ENCODE data around the gene ZNF530.

ZNF530 gene

DNA sequence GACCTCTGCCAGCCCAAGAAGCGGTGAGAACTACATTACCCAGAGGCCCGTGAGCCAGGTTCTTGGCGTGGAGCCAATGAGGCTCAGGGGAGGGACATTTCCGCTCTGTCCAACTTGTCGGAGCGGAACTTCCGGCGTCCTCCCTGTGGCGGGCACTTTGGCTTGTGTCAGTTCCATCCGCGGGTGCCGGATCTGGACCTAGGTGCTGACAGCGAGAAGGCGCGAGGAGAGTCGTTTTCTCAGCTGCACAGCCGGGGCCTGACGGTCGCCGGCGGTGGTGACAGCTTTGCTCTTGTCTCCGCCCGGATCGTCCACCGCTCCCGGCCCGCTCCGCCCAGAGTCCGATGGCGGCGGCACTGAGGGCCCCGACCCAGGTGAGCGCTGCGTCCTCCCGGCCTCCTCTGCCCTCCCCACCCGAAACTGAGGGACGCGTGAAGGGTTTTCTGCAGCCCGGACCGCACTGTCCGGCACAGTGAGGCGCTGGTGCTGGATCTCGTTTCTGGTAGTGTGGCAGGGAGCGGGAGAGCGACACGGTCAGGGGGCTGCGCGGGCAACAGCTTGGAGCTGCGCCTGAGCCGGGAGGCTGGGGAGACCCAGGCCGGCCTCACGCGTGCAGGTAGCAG is at the start of gene ZNF530:
TSS of gene ZNF530 (plus strand) at position 125 of the 623 bp plus-strand sequence. CDS start 4,461 bp downstream, outside the sequence.
- TF ChIP-seq, protein P1, sequence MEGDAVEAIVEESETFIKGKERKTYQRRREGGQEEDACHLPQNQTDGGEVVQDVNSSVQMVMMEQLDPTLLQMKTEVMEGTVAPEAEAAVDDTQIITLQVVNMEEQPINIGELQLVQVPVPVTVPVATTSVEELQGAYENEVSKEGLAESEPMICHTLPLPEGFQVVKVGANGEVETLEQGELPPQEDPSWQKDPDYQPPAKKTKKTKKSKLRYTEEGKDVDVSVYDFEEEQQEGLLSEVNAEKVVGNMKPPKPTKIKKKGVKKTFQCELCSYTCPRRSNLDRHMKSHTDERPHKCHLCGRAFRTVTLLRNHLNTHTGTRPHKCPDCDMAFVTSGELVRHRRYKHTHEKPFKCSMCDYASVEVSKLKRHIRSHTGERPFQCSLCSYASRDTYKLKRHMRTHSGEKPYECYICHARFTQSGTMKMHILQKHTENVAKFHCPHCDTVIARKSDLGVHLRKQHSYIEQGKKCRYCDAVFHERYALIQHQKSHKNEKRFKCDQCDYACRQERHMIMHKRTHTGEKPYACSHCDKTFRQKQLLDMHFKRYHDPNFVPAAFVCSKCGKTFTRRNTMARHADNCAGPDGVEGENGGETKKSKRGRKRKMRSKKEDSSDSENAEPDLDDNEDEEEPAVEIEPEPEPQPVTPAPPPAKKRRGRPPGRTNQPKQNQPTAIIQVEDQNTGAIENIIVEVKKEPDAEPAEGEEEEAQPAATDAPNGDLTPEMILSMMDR (IDR thresholded peaks at IDR 0.05): no peak
- TF ChIP-seq ZFX (IDR thresholded peaks at IDR 0.05; ENCODE audit: borderline replicate concordance): no peak
- peak within 1 kb of the TSS; percentile 60 for H3K27ac ChIP-seq

DNA sequence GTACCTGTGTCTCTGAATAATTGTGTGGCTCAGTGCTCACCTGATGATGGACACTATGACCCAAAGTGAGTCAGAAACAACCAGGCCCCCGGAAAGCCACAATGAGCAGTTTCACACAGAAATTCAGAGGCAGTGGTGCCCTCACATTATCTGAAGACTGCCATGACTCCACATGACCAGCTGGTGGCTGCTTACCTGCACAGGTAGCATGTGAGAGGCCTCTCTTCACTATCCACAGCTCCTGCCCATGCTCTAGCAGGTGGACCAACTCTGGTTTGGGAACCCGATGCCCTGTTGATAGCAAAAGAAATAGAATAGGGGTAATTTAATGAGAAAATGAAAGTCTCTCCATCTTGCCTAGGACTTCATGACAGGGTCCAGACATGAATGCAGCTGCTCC is 47.3 kb upstream of the ZNF530 start:
- TF ChIP-seq, protein P1 (IDR thresholded peaks at IDR 0.05): no peak
- TF ChIP-seq ZFX (IDR thresholded peaks at IDR 0.05; ENCODE audit: borderline replicate concordance): no peak

DNA sequence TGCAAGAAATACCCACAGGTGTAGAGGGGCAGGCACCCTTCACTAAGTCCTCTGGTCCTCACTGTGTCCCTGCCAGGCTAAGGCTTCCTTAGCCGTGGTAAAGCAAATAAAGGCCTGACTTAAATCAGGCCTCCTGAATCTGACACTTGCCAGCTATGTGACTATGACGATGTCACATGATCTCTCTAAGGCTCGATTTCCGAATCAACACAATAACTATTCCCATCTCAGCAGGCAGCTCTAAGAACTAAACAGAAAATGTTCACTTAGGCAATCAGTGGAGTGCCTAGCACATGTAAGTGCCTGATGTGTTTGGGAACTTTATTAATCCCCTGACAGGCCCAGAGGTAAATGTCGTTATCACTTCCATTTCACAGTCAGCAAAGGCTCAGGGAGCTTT is 42.0 kb upstream of the ZNF530 start:
- TF ChIP-seq ZFX (IDR thresholded peaks at IDR 0.05; ENCODE audit: borderline replicate concordance): no peak
- TF ChIP-seq, protein P1 (IDR thresholded peaks at IDR 0.05): no peak
- no peak overlapping the region for H3K27ac ChIP-seq

More for the DNA sequence above, 47.3 kb upstream of the ZNF530 start:
- H3K27ac ChIP-seq: no peak overlapping the region

DNA sequence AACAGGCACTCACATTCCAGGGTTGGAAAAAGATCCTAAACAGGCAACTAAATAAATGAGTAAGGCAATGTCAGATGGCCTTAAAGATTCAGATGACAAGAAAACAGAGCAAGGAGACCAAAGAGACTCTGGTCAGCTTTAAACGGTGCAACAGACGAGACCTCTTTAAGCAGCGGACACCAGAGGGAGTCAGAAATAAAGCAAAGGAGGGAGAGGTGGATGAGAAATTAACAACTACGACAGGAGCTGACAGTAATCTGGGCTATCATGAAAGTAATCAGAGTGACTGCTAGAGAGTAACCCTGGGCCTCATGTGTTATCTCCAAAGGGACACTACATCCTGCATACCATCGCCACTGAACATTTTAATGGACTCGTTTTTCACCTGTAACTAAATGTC is 41.2 kb upstream of the ZNF530 start:
- H3K27ac ChIP-seq: no peak overlapping the region
- TF ChIP-seq ZFX (IDR thresholded peaks at IDR 0.05; ENCODE audit: borderline replicate concordance): no peak
- TF ChIP-seq, protein P1 (IDR thresholded peaks at IDR 0.05): no peak

DNA sequence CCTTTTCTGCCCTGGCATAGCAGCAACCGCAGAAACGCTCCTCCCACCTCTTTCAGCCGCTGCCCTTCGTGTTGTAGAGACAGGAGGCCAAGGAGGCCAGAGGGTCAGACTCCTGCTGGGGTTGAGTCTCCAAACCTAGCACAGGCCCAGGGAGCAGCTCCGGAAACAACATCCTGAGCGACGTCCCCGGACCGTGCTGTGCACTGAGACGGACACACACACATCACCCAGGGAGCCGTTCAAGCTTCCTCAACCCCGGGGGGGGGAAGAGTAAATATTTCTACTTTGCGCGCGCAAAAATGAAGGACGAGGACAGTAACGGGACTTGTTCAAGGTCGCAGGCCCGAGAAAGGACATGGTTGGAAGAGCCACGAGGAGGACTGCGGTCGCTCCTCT is 40.7 kb upstream of the ZNF530 start:
- TF ChIP-seq, protein P1 (IDR thresholded peaks at IDR 0.05): no peak
- no peak for TF ChIP-seq ZFX (IDR thresholded peaks at IDR 0.05; ENCODE audit: borderline replicate concordance)
- peak overlapping the region; percentile 48; the same call in 1 of the 2 replicates for H3K27ac ChIP-seq

DNA sequence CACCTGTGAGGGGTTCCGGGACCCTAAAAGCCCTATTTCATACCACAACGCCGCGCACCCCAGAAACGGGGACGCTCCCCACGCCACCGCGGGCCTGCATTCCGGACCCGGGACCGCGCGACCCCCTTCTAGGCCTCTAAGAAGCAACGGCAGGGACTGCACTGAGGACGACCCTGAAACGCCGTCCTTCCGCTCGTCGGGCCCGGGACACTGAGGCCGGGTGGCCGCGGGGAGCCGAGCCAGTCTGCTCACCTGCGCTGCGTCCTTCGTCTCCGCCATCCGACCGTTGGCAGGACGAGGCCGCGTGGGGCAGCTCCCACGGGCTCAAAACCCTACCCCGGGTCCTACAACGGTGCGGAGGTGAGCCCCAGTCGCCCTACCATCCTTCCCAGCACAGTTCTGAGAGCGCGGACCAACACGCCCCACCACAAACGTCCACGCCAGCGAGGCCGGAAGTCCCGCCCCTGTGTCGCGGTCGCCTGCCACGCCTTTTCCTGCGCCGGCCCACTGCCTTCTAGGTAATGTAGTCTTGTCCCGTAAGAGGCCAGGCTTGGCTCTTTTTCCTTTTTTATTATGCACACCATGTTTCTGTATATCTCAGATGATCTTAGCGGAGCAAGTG is 40.2 kb upstream of the ZNF530 start, which contains the start of gene ZNF550:
TSS of gene ZNF550 (minus strand) at position 460 of the 622 bp plus-strand sequence. CDS start at position 279, 181 bp downstream.
- TF ChIP-seq, protein P1 (IDR thresholded peaks at IDR 0.05): no peak
- no peak for TF ChIP-seq ZFX (IDR thresholded peaks at IDR 0.05; ENCODE audit: borderline replicate concordance)
- H3K27ac ChIP-seq: peak within 1 kb of the TSS; percentile 48; the same call in 1 of the 2 replicates

DNA sequence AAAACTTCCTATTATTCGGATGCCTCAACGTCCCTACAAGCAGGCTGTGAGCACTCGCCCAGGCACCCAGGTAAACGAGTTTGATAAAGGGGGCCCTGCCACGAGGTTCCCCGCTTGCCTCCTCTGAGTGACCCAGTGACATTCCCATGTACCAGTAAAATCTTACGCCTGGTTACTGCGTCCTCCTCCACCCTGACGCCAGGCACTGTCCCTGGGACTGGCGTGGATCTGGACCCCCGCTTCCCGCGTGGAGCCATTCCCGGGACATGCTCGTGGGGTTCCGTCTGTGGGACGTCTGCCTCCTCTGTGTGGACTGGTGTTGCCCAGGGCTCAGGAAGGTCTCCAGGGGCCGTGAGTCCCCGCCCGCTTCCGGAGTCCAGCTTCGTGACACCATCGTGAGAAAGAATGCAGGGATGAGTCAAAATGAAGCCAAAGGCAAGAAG is 39.6 kb upstream of the ZNF530 start:
- TF ChIP-seq ZFX (IDR thresholded peaks at IDR 0.05; ENCODE audit: borderline replicate concordance): no peak
- TF ChIP-seq, protein P1 (IDR thresholded peaks at IDR 0.05): no peak
- H3K27ac ChIP-seq: 0 out of 2 replicates have a peak overlapping the region, but pooled peaks have one; percentile 48
